KMS-11 (cell line): Measurements from ENCODE around the gene XRCC2.
"Not testable (repeated sequence)": the region's sequence is repeated elsewhere in the genome, so short reads cannot be mapped to it uniquely, and the experiment has no call there.

Source experiments
- H2AFZ ChIP-seq: fragments of 200-600 bp; sonication (generic); 2 replicates; pipeline ENCODE4 v1.6.1; 2016; ENCODE audit warnings: antibody characterized with exemption, mixed run types, low read depth
- H3K27ac ChIP-seq: fragments of 200-600 bp; sonication (generic); 2 replicates; pipeline ENCODE4 v1.6.1; 2016; ENCODE audit warnings: mild to moderate bottlenecking, mixed run types
- H3K27me3 ChIP-seq: fragments of 200-600 bp; sonication (generic); 2 replicates; pipeline ENCODE4 v1.6.1; 2017; ENCODE audit warnings: mild to moderate bottlenecking, low read depth, mixed run types, moderate library complexity; ENCODE audit not compliant: insufficient read depth
- H3K36me3 ChIP-seq: fragments of 200-600 bp; sonication (generic); 2 replicates; pipeline ENCODE4 v1.6.1; 2017; ENCODE audit warnings: mild to moderate bottlenecking, mixed run types; ENCODE audit not compliant: insufficient read depth
- H3K4me1 ChIP-seq: fragments of 200-600 bp; sonication (generic); 2 replicates; pipeline ENCODE4 v1.6.1; 2016; ENCODE audit warnings: mild to moderate bottlenecking, low read depth, mixed run types; ENCODE audit not compliant: poor library complexity, severe bottlenecking
- H3K4me2 ChIP-seq: fragments of 200-600 bp; sonication (generic); 2 replicates; pipeline ENCODE4 v1.7.0; 2016; ENCODE audit warnings: mild to moderate bottlenecking, mixed run types
- H3K4me3 ChIP-seq: fragments of 200-600 bp; sonication (generic); IDR thresholded peaks from 2 replicates; pipeline ENCODE4 v1.6.1; 2017; ENCODE audit warnings: low read depth, low read length, mixed read lengths; ENCODE audit not compliant: insufficient read depth
- H3K79me2 ChIP-seq: fragments of 200-600 bp; sonication (generic); 2 replicates; pipeline ENCODE4 v1.6.1; 2016; ENCODE audit warnings: low read depth, mixed run types; ENCODE audit not compliant: insufficient read depth
- H3K9ac ChIP-seq: fragments of 200-600 bp; sonication (generic); 2 replicates; pipeline ENCODE4 v1.6.1; 2016; ENCODE audit warnings: mild to moderate bottlenecking, mixed run types
- H4K20me1 ChIP-seq: fragments of 200-600 bp; sonication (generic); 2 replicates; pipeline ENCODE4 v1.6.1; 2016; ENCODE audit warnings: mild to moderate bottlenecking, mixed run types; ENCODE audit not compliant: insufficient read depth
- TF ChIP-seq, protein P1 (sequence below): fragments of 200-600 bp; sonication (generic); conservative IDR thresholded peaks from 2 replicates; pipeline ENCODE4 v1.6.1; 2017; ENCODE audit warnings: low read depth, mild to moderate bottlenecking, antibody characterized with exemption, low read length, moderate library complexity, mixed read lengths

The XRCC2 gene

DNA sequence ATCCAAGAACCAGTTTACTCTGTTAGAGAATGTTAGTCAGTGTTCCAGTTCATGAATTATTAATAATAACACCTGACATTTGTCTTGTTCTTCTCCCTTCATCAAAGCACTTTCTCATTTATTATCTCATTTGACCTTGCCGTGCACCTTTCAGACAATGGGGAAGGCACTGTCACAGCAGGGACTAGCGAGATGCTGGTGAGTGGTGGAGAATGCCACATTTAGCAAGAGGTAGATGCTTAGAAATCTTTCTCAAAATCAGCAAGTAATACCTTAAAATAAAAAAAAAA is 34.2 kb upstream of the XRCC2 start:
- Histone ChIP-seq H2AFZ (no peak overlapping the region), H3K4me2 (no peak overlapping the region)

DNA sequence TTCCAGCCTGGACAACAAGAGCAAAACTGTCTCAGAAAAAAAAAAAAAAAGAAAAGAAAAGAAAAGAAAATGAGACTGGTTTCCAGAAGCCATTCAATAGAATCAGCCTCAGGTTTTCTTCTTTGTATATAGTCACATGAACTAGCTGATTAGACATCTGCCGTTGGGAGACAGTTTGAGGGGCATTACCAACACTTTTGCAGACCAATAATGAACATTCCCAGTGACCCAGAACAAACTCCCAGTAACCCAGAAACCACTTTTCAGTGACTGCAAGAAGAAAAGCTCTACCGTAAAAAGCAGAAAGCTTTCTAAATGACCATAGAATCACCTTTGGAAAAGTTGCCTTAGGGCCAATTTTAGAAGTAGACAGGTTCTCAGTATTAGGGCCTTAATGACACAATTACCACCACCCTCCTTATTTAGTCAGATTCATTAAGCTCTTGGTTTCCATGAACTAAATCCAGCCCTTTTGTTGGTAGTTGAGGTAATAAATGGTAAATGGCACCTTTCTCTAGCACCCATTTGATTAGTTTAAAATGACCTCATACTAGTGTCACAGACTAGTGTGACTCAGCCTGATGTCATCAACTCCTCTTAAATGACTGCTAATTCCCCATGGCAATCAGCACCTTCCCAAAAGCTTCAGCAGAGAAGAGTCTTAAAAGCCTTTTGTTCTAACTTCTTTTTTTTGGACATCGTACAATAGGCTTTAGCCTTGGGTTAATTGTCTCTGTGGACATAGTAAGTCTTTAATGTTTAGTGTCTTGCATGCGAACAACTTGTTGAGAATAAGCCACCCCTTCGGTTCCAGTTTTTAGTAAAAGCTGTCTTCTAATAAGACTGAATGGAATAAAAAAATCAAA is 33.6 kb upstream of the XRCC2 start:
- no peaks in the 10 kb centered on the region for H3K27me3 ChIP-seq
- no peak overlapping the region for H2AFZ ChIP-seq
- H3K36me3 ChIP-seq, result no peaks in the 10 kb centered on the region
- no peaks in the 10 kb centered on the region for H4K20me1 ChIP-seq
- TF ChIP-seq, protein P1, sequence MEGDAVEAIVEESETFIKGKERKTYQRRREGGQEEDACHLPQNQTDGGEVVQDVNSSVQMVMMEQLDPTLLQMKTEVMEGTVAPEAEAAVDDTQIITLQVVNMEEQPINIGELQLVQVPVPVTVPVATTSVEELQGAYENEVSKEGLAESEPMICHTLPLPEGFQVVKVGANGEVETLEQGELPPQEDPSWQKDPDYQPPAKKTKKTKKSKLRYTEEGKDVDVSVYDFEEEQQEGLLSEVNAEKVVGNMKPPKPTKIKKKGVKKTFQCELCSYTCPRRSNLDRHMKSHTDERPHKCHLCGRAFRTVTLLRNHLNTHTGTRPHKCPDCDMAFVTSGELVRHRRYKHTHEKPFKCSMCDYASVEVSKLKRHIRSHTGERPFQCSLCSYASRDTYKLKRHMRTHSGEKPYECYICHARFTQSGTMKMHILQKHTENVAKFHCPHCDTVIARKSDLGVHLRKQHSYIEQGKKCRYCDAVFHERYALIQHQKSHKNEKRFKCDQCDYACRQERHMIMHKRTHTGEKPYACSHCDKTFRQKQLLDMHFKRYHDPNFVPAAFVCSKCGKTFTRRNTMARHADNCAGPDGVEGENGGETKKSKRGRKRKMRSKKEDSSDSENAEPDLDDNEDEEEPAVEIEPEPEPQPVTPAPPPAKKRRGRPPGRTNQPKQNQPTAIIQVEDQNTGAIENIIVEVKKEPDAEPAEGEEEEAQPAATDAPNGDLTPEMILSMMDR, result no peak
- no peaks in the 10 kb centered on the region for H3K4me1 ChIP-seq
- H3K27ac ChIP-seq, result no peak overlapping the region
- no peaks in the 10 kb centered on the region for H3K79me2 ChIP-seq
- H3K4me2 ChIP-seq, result no peak overlapping the region
- no peak overlapping the region for H3K4me3 ChIP-seq
- H3K9ac ChIP-seq, result no peak overlapping the region

More for the DNA sequence above, 34.2 kb upstream of the XRCC2 start:
- Histone ChIP-seq H3K27ac (no peak overlapping the region), H3K36me3 (no peaks in the 10 kb centered on the region), H3K4me1 (no peaks in the 10 kb centered on the region), H3K27me3 (no peaks in the 10 kb centered on the region), H3K4me3 (no peak overlapping the region), H3K9ac (no peak overlapping the region), H4K20me1 (no peaks in the 10 kb centered on the region), H3K79me2 (no peaks in the 10 kb centered on the region)
- TF ChIP-seq, protein P1, result no peak

DNA sequence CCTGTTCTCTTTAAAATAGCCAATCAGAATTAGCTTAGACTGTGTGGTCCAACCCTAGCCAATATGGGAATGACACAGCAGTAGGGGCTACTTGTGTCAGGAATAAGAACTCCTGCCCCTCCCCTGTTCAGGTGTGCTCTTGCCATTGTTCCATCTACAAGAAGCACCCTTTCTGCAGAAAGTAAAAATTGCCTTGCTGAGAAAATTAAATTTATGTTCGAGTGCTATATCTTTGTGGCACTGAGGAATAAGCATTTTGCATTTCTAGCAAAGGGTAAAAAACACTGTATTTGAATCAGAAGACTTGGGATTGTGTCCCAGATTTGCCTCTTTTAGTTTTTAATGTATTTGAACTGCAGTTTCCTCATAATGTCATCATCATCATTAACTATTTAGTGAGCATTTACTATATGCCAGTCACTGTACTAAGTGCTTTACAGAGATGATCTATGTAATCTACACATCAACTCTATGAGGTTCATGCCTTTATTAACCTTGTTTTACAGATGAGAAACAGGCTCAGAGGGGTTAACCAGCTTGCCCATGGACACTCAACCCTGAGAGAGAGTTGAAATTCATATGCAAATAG is 28.9 kb upstream of the XRCC2 start:
- Histone ChIP-seq H3K79me2 (no peaks in the 10 kb centered on the region), H3K4me1 (no peaks in the 10 kb centered on the region), H2AFZ (no peak overlapping the region), H3K4me3 (no peak overlapping the region), H3K36me3 (no peaks in the 10 kb centered on the region), H3K4me2 (no peak overlapping the region), H3K27me3 (no peaks in the 10 kb centered on the region), H3K27ac (no peak overlapping the region), H4K20me1 (no peaks in the 10 kb centered on the region), H3K9ac (no peak overlapping the region)
- TF ChIP-seq, protein P1, result no peak

DNA sequence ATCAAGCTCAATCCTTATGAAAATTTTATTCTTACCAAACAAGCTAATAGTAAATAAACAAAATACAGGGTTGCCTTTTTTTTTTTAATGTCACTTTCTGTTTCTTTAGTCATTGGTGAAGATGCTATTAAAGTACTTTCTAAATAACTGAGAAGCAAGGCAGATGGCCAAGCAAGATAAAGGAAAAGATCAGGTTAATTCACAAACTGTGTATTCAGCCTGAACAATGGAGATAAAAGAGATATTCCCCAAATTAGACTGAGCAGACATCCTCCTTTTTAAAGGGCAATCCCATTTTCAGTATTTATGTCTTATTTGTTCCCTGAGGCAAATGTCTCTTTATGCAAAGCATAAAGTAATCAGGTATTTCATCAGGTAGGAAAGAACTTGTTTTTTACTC is 23.1 kb upstream of the XRCC2 start:
- TF ChIP-seq, protein P1, result no peak
- Histone ChIP-seq H3K4me2 (no peak overlapping the region), H4K20me1 (no peaks in the 10 kb centered on the region), H3K9ac (no peak overlapping the region), H3K4me3 (no peak overlapping the region), H3K27ac (no peak overlapping the region), H3K4me1 (no peaks in the 10 kb centered on the region), H3K36me3 (no peaks in the 10 kb centered on the region), H2AFZ (no peak overlapping the region), H3K79me2 (no peaks in the 10 kb centered on the region), H3K27me3 (no peaks in the 10 kb centered on the region)

DNA sequence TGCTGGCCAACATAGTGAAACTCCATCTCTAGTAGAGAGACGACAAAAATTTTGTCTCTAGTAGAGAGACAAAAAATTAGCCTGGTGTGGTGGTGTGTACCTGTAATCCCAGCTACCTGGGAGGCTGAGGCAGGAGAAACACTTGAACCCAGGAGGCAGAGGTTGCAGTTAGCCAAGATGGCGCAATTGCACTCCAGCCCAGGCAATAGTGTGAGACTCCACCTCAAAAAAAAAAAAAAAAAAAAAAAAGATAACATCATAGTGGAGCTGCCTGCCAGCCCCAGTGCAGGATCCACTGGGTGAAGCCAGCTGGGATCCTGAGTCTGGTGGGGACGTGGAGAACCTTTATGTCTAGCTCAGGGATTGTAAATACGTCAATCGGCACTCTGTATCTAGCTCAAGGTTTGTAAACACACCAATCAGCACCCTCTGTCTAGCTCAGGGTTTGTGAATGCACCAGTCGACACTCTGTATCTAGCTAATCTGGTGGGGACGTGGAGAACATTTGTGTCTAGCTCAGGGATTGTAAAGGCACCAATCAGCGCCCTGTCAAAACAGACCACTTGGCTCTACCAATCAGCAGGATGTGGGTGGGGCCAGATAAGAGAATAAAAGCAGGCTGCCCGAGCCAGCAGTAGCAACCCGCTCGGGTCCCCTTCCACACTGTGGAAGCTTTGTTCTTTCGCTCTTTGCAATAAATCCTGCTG is 21.5 kb upstream of the XRCC2 start:
- not testable (repeated sequence) for H2AFZ ChIP-seq, H3K4me3 ChIP-seq, H3K4me1 ChIP-seq, H3K9ac ChIP-seq, H3K4me2 ChIP-seq, H3K27me3 ChIP-seq, H3K27ac ChIP-seq, H4K20me1 ChIP-seq, H3K36me3 ChIP-seq, H3K79me2 ChIP-seq

DNA sequence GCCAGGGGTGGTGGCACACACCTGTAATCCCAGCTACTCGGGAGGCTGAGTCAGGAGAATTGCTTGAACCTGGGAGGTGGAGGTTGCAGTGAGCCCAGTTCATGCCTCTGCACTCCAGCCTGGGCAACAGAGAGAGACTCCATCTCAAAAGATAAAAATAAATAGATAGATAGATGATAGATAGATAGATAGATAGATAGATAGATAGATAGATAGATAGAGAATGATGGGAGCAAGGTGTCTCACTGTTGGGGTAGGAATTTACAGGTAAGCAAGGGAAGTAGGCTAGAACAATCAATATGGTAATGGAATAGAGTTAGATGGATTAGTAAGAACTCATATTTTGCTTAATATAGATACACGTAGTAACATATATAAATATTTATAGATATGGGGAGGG is 16.3 kb upstream of the XRCC2 start:
- not testable (repeated sequence) for H3K27ac ChIP-seq, H3K4me1 ChIP-seq, H3K27me3 ChIP-seq, H3K4me3 ChIP-seq, H2AFZ ChIP-seq, H3K4me2 ChIP-seq, H4K20me1 ChIP-seq, H3K9ac ChIP-seq, H3K79me2 ChIP-seq, H3K36me3 ChIP-seq
